GM18951 (cell line): ENCODE data around the gene FHOD3.

Experiments used
- POLR2A ChIP-seq: IDR thresholded peaks from 4 replicates; pipeline ENCODE4 v1.6.1; 2011; ENCODE audit warnings: mild to moderate bottlenecking; ENCODE audit not compliant: insufficient read length, insufficient read depth; ENCODE audit errors: extremely low read depth
- in situ Hi-C: fragments of 300-500 bp; cut with MboI; formaldehyde crosslinking; loops from one replicate; pipeline ENCODE4 v1.12.0; 2022; ENCODE audit warnings: low sequenced_read_pairs, mixed read lengths, inconsistent platforms; ENCODE audit not compliant: unreplicated experiment

FHOD3 gene

GRCh38 chr18:36316246-36316645, 18.7 kb downstream of the FHOD3 start:
- no peak for TF ChIP-seq POLR2A
- in situ Hi-C loops, result no loop called here

- in situ Hi-C loops, result no loop called here
- no peak for TF ChIP-seq POLR2A
Observed at GRCh38 chr18:36321658-36322407, 24.3 kb downstream of the FHOD3 start.

GRCh38 chr18:36322408-36322728, 24.9 kb downstream of the FHOD3 start:
- in situ Hi-C loops, result no loop called here
- no peak for TF ChIP-seq POLR2A

- TF ChIP-seq POLR2A, result no peak
- in situ Hi-C loops, result no loop called here
Observed at GRCh38 chr18:36322734-36323133, 25.2 kb downstream of the FHOD3 start.

GRCh38 chr18:36323421-36323820, 25.9 kb downstream of the FHOD3 start:
- in situ Hi-C loops, result no loop called here
- TF ChIP-seq POLR2A, result no peak

- TF ChIP-seq POLR2A, result no peak
Observed at GRCh38 chr18:36325846-36326245, 28.3 kb downstream of the FHOD3 start.

GRCh38 chr18:36326771-36327170, 29.3 kb downstream of the FHOD3 start:
- in situ Hi-C loops, result no loop called here
- TF ChIP-seq POLR2A, result no peak

More at GRCh38 chr18:36325846-36326245, 28.3 kb downstream of the FHOD3 start:
- in situ Hi-C loops, result no loop called here

- TF ChIP-seq POLR2A, result no peak
- in situ Hi-C loops, result no loop called here
Observed at GRCh38 chr18:36327352-36328316, 30.1 kb downstream of the FHOD3 start.

GRCh38 chr18:36328385-36328858, 30.9 kb downstream of the FHOD3 start:
- in situ Hi-C loops, result no loop called here
- no peak for TF ChIP-seq POLR2A

GRCh38 chr18:36328916-36329315, 31.4 kb downstream of the FHOD3 start:
- TF ChIP-seq POLR2A, result no peak
- in situ Hi-C loops, result no loop called here

- in situ Hi-C loops, result no loop called here
- no peak for TF ChIP-seq POLR2A
Observed at GRCh38 chr18:36329684-36330434, 32.3 kb downstream of the FHOD3 start.

- in situ Hi-C loops, result no loop called here
- TF ChIP-seq POLR2A, result no peak
Observed at GRCh38 chr18:36330435-36331052, 33.0 kb downstream of the FHOD3 start.
